Activated effector memory CD4-positive, alpha-beta T cell treated with anti-CD3 and anti-CD28 coated beads, Interleukin-2, amount 50 U/mL, for 16 hours (primary cell): ENCODE measurements around the gene NSUN3.
"Not testable (repeated sequence)": the region's sequence is repeated elsewhere in the genome, so short reads cannot be mapped to it uniquely, and the experiment has no call there.

Experiments
- DNase-seq: peaks from one replicate; pipeline ENCODE4 v3.0.0-alpha.2; 2020

The NSUN3 gene

DNA sequence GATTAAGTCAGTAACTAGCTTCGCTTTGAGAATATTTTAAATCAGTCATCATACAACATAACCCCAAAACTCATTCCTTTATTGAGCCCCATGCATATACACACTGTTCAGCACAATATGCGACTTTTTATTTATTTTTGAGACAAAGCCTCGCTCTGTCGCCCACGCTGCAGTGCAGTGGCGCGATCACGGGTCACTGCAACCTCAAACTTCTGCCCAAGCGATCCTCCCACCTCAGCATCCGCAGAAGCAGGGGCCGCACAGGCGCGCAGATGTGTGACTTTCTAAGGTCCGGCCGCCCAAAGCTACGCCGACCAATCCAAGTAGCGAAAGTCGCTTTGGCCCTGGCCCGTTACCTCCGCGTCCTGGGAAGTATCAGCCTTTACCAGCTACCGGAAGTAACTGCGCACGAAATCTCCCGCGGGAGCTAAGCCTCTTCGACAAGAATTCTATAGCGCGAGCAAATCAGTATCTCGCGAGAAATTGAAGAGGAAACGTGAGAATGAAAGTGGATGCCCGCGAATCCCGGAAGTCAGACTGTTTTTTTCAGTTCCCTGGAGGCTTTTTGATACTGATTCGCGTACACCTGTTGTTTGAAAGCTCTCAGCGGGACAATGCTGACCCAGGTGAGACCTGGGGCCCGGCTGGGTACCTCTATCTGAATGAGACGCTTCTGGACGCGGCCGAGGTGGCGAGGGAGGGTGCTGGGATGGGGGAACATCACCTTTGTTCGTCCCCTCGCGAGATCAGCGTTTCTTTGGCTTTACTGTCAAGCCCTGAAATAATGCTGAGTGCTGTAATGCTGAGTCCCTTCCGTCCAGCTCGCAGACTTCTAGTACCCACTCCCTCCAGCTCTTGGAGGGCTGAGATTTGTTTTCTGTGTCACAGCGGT lies at the start of gene NSUN3, which contains the start of gene DHFR2:
Gene NSUN3, plus strand, starts transcription at position 549 of the 892 bp plus-strand sequence. Its CDS starts 66 bp downstream, at position 615.
Gene DHFR2, minus strand, starts transcription at position 404 of the 892 bp plus-strand sequence. CDS start 1,405 bp downstream, outside the sequence.
- DNase-seq = peak; percentile 92

DNA sequence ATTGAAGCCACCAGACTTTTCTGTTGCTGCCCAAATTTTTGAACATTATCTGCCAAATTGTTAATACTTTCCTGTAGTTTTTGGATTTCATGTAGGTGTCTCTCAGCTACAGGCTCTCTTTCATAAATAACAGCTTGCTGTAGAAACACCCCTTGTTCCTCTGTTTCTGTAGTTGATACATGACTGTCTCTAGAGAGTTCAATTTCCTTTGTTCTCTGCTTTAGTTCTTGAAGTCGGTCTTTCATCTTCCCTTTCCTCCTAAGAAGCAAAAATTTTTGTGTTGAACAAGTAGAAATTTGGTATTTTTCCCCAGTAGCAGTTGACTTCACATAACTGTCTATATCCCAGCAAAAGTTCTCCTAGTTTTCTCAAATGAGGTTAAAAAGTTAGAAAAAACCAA lies 47.8 kb upstream of the NSUN3 start:
- DNase-seq = no peak

DNA sequence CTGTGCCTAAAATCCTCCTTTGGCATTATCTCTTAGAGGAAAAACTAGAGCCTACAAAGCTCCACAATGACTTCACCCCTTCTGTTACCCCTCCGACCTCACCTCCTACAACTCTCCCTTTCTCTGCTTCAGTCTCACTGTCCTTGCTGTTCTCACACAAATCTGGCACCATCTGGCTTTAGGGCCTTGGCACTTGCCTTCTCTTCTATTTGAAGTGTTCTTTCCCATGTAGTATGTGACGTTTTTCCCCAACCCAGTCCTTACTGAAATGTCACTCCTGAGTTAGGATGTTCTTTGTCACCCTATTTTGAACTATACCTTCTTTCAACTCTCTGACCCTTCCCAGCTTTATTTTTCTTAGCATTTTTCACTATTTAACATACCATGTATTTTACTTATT lies 43.2 kb upstream of the NSUN3 start:
- no peak for DNase-seq

DNA sequence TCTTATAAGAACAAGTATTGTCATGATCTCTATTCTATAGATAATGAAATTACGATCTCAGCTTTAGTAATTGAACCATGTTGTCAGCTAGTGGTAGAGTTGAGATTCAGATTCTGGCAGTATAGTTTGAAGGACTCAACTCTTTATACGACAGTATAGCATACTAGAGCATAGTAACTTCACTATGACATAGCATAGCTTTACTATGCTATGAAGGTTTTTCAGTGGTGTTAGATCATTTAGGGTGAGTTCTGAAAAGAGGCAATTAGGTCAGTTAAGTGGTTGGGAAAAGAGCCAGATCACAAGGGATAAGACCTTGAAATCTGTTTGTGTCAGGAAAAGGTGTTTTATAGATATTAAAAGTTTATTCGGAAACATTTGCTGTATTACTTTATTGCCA lies 42.6 kb upstream of the NSUN3 start:
- no peak for DNase-seq

DNA sequence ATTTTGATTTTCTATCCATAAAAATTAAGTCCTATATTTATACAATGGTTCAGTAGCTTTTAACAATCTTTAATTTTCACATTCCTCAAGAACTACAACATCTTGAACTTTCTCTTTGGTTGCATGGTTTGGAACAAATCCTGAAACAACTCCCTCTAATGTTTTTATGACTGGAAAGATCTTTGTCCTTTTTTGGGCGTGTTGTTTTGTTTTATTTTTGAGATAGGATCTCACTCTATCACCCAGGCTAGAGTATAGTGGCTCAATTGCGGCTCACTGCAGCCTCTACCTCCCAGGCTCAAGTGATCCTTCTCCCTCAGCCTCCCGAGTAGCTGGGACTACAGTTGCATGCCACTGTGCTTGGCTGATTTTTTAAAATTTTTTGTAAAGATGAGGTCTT lies 38.5 kb upstream of the NSUN3 start:
- DNase-seq = no peak

DNA sequence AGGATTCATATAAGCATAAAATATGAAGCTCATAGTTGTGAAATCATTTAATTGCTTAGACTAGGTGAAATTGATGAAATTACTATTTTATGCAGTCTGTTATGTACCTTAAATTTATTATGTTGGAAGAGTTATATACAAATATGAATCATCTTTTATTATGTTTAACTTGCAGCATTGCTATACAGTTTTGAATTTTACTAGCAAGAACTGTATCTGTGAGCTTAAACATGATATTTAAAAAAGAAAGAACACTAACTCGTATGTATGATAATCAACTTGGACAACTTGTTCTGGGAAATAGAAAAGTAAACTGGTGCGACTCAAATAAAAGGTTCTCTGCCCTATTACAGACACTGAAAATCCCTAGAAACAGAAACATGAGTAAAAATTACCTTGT lies 36.2 kb upstream of the NSUN3 start:
- no peak for DNase-seq

DNA sequence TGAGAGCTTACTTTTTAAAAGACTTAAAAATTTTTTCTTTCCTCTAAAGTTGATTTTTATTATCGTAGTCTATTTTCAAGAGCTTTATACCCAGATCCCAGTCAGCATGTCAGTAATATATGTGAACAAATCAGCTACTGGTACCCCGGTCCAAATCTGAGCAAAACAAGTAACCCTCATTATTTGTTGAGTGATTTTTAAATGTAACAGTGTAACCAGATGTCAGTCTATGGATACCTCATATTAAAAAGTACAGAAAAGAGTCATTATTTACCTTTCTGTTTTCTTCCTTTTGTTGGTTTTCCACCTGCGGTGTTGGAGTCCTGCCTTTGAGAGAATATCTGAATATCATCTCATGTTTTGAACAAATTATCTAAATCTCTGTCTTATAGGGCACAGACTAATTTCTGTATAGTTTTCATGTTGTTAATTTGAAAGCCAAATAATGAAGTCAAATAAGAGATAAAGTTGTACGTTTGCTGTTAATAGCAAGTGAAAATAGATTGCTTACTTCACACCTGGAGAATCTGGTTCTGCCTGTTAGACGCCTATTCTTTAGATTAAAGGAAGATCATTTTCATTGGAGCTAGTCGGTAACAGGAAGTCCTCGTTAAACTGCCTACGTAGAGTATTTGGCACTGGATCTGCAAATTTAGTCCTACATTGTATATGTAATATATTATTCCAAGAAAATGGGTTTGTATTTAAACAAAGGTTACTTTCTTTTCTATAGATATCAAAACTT lies 34.6 kb upstream of the NSUN3 start, which contains the start of gene STX19:
Gene STX19, minus strand, starts transcription at position 505 of the 745 bp plus-strand sequence. CDS start 13,328 bp downstream, outside the sequence.
- no peak for DNase-seq

DNA sequence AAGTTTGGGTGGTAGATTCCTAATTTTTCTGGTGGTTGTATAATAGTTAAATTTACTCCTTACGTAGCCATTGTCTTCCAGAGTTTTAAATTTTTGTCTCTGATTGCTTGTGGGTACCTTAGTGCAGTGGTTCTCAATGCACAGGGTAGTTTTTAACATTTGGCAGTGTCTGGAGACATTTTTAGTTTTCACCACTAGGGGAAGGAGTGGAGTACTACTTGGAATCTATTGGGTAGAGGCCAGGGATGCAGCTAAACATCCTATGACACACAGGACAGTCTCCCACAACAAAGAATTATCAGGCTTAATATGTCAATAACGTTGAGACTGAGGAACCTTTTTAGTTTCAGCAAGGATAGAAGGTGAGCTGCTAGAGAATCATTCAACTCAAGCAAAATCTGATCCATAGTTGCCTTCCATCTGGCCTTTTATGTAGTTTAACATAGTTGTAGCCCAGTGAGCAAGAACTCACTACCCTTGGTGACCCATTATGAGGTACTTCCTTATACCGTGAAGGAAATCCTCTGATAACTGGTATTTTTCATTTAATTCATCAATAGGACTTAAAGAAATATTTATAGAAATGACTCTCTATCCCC lies 25.9 kb upstream of the NSUN3 start:
- no peak for DNase-seq

DNA sequence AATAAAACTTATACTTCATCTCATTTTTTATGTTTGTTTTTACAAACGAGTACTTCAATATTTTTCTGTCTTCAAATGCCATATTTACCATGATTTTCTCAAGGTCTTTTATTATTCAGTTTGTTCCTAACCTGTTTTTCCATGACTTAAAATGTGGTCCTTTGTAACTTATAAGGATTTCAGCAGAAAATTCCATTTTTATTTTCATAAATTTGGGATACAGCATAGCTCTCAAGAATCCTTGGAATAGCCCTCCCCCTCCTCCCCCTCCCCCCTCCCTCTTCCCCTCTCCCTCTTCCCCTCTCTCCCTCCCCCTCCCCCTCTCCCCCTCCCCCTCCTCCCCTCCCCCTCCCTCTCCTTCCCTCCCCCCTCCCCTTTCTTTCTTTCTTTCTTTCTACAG lies 19.6 kb upstream of the NSUN3 start:
- no peak for DNase-seq

DNA sequence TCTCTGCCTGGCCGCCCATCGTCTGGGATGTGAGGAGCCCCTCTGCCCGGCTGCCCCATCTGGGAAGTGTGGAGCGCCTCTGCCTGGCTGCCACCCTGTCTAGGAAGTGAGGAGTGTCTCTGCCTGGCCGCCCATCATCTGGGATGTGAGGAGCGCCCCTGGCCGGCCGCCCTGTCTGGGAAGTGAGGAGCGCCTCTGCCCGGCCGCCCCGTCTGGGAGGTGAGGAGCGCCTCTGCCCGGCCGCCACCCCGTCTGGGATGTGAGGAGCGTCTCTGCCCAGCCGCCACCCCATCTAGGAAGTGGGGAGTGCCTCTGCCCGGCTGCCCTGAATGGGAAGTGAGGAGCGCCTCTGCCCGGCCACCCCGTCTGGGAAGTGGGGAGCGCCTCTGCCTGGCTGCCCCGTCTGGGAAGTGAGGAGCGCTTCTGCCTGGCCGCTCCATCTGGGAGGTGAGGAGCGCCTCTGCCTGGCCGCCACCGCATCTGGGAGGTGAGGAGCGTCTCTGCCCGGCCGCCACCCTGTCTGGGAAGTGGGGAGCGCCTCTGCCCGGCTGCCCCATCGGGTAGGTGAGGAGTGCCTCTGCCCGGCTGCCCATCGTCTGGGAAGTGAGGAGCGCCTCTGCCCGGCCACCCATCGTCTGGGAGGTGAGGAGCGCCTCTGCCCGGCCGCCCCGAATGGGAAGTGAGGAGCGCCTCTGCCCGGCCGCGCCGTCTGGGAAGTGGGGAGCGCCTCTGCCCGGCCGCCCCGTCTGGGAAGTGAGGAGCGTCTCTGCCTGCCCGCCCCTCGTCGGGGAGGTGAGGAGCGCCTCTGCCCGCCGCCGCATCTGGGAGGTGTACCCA lies 18.5 kb upstream of the NSUN3 start:
- DNase-seq = not testable (repeated sequence)

DNA sequence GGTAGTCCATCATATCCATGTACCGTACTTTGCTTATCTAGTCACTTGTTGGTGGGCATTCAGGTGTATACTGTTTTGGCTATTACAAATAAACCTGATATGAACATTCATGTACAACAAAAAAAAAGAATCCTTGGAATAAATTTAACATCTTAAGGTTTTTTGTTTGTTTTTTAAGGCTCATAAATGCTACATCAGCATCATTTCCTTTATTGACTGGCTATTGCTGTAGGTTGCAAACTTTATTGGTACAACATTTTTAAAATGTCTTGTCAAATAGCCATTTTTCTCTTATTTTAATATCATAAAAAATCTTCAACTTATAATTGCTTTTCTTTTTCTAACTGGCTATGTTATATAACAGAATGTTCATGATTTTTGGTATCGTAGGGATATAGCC lies 16.3 kb upstream of the NSUN3 start:
- DNase-seq = no peak

DNA sequence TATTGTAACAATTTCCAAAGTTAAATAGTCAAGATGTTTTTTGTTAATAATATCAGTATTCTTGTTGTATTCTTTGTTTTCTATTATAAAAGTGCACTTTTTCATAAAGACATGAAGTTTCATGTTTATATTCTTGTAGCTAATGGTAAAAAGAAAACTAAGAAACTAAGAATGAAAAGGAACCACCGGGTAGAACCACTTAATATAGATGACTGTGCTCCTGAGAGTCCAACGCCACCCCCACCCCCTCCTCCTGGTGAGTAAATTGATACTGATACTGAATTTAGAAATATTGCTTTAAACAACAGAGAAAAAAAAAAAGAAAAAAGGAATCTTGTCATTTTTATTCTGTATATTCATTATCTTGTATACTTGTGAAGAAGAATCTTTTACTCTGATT lies 13.6 kb upstream of the NSUN3 start:
- DNase-seq = no peak

DNA sequence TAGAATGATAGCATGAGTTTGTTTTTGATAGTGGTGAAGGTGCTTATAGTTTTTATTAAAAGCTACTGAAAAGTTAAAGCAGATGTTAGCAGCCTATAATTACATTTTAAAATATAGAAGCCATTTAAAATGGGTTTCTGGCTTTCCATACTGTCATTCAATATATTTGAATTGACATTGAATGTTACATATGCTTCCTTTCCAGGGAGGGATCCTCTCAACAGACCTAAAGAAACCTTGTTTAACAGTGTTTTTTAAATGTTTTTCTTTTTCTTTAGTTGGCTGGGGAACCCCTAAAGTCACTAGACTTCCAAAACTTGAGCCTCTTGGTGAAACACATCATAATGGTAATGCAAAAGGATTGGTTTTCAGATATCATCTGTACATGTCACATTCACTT lies 12.3 kb upstream of the NSUN3 start:
- DNase-seq = no peak

DNA sequence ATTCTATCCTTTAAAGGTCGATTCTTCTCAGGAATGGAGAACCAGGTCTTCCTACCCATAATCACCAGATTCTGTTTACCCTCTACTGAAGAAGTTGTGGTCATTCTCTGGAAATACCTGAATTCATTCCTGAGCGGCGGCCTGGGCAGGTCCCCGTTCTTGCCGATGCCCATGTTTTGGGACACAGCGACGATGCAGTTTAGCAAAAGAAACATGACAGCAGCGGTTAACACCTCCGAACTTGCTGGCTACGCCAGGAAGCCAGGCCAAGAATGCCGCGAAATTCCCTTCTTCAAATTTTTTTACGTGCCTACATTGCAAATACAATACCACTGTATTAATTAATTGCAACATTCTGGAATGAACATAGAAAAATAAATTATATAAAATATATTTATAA lies 1.6 kb upstream of the NSUN3 start:
- DNase-seq = no peak

DNA sequence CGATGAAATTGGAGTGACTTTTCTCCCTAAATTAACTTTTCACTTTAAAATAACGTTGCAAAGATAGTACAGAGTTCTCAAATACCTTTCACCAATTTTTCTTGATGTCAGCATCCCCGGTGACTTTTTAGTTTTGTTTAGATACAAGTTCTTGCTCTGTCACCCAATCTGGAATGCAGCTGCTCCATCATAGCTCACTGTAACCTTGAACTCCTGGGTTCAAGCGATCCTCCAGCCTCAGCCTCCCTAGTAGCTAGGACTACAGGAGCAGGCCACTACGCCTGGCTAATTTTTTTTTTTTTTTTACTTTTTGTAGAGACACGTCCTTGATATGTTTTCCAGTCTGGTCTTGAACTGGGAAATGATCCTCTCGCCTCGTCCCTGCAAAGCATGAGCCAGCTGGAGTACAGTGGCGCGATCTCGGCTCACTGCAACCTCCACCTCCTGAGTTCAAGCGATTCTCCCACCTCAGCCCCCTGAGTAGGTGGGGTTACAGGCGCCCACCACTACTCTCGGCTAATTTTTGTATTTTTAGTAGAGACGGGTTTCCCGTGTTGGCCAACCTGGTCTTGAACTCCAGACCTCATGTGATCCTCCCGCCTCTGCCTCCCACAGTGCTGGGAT lies 747 bp downstream of the NSUN3 start:
- no peak for DNase-seq

DNA sequence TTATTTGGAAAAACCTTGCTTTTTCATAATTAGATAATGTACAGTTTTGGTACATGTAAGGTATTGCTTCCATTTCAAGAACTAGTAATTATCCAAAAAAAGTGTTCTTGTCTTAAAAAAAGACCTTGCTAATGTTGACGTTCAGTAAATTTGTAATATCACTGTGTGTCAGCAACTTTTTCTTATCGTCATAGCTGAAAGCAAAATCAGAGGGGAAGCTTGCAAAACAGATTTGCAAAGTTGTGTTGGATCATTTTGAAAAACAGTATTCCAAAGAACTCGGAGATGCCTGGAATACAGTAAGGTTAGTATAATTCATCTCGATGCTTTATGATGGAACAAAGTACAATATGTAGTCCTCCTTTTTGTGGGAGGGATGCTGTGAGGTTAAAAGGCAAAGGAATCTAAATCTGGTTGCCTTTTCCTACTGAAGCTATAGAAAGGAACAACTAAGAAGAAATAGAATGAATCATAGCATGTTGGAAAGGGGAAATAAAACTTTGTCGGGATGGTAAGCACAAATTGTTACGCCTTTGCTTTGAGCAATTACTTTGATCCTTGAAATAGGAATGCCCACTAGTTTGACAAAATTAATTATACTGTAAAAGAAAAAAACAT lies 1.5 kb downstream of the NSUN3 start:
- no peak for DNase-seq

DNA sequence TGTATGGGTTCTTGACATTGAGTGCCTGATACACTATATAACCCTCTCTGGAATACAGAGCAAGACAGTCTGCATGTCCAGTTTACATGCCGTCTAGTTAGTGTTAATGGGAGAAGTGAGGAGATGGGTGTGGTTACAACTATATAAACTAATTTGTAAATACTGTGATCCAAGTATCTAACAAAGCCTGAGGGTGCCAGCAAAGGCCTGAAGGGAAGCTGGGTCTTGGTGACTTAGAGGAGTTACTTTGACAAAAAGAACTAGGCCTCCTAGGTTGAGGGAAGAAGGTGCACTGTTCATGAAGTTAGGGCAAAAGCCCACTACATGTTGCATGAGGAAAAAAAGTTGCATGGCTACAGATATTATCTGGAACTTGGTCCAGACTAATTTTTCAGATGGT lies 2.3 kb downstream of the NSUN3 start:
- DNase-seq = no peak

DNA sequence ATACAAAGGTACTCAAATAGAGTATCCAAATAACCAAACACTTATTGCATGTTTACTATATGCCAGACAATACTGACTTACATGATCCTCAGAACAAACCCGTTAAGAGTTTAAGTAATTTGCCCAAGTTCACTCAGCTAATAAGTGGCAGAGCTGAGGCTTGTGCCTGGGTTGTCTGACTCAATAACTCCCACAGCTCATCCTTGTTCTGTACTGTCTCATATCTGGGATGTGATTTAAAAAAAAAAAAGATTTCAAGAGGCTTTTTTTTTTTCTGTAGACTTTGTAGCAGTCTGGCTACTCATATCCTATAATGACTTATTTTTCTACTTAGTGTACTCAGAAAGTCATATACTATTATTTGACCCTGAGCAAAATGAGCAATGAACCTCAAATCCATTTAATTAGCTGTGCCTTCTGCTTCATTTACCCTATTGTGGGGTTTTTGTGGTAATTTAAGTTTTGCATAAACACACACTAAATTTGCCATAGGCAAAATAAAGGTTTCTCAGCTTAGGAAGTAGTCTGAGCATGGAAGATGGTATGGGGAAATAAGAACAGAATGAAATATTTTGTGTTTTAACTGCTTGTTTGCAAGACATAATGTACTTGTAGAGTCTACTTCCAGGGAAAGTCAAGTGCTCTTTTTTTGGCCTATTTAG lies 3.1 kb downstream of the NSUN3 start:
- no peak for DNase-seq

DNA sequence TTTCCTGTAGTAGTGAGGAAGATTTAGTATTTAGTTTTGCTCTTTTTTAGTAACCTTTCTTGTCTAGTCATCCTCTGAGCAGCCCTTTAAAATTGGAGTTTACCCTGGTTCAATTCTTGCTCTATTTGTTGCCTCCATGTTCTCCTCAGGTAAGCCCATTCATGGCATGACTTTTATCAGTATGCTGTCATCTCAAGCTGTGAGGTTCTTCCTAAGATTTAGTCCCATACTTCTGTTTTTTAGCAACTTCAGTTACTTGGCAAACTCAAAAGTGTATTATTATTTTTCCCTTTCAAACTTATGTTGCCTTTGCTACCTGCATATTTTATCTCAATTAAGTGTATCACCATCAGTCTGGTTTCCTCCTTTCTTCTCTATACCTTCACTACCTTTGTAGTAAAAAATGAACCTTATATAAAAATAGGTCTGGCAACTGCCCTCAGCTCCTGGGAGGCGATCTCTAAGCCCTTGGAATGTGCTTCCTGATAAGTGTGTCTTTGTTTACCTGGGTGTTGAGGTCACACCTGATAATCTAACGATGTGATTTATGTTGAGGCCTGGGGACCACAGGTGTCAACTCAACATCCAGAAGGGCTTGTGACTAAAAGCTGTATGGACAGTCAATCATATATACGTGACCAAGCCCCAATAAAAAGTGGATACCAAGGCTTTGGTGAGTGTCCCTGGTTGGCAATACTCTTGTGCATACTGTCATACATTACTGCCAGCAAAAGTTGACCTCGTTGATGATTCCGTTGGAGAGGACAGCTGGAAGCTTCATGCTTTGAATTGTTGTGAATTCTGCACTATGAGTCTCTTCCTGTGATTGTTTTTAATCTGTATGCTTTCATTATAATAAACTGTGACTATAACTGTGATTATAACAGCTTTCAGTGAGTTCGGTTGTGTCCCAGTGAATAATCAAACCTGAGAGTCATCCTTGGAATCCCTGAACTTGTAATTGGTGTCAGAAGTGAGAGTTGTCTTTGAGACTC lies 3.9 kb downstream of the NSUN3 start:
- no peak for DNase-seq
